Mesodermal cell (in vitro differentiated cells): Measurements from ENCODE around the gene OVOL2. TPM values are rescaled to one million over a fixed set of nuclear protein-coding genes. Genes with fewer than 3 reads are reported as not detected.
A peak's percentile ranks its signal among the peaks of the same experiment; 100 is the strongest.
"Not testable (repeated sequence)": the region's sequence is repeated elsewhere in the genome, so short reads cannot be mapped to it uniquely, and the experiment has no call there.

ENCODE experiments used
- H3K27ac ChIP-seq: 2 replicates; pipeline ENCODE4 v1.7.0; 2013; ENCODE audit warnings: mild to moderate bottlenecking, low read depth, low read length, moderate library complexity; ENCODE audit not compliant: severe bottlenecking
- H3K36me3 ChIP-seq: 2 replicates; pipeline ENCODE4 v1.7.1; 2013; ENCODE audit warnings: mild to moderate bottlenecking, low read length, moderate library complexity; ENCODE audit not compliant: control insufficient read depth, insufficient read depth
- H3K4me1 ChIP-seq: one replicate; pipeline ENCODE4 v1.7.1; 2013; ENCODE audit warnings: mild to moderate bottlenecking, low read length; ENCODE audit not compliant: insufficient read depth, control insufficient read depth, poor library complexity, severe bottlenecking
- H3K4me3 ChIP-seq: 2 replicates; pipeline ENCODE4 v1.7.0; 2013; ENCODE audit warnings: low read length, control low read depth, mild to moderate bottlenecking; ENCODE audit not compliant: insufficient read depth, poor library complexity, severe bottlenecking; ENCODE audit errors: extremely low read depth
- H3K9me3 ChIP-seq: 2 replicates; pipeline ENCODE4 v1.7.1; 2013; ENCODE audit warnings: mild to moderate bottlenecking, low read length, moderate library complexity; ENCODE audit not compliant: control insufficient read depth
- WGBS, 2 experiments: methylation state at CpG; one replicate each; pipeline ENCODE4 v1.1.5; 2013; ENCODE audit warnings: missing lambda C conversion rate in 2 of 2; ENCODE audit not compliant: insufficient coverage in 2 of 2; 5-methylcytosine and 5-hydroxymethylcytosine counted together
- polyA plus RNA-seq, 2 experiments: library from polyadenylated mRNA; stranded (reverse); fragments of 50-300 nt; gene quantifications; one replicate each; pipeline ENCODE4 v1.2.3, GENCODE V29; 2013

OVOL2 gene
- polyA plus RNA-seq (2013, experiment 1 of 2): not detected
- polyA plus RNA-seq (2013, experiment 2 of 2): not detected

GRCh38 chr20:18057101-18057993 lies at the start of gene OVOL2:
OVOL2 (minus strand) TSS chr20:18057916; CDS start chr20:18057634, 282 bp downstream.
- H3K4me1 ChIP-seq: peaks cover 11% of the 10 kb centered on the region
- WGBS, 2 experiments: 0 to 1% methylated on average over 31 to 45 of the region's 73 CpGs
- H3K9me3 ChIP-seq: no peaks in the 10 kb centered on the region
- H3K27ac ChIP-seq: no peak within 1 kb of the TSS
- H3K4me3 ChIP-seq: peak within 1 kb of the TSS; percentile 25
- H3K36me3 ChIP-seq: no peaks in the 10 kb centered on the region

GRCh38 chr20:18103497-18103896 lies 45.8 kb upstream of the OVOL2 start:
- H3K36me3 ChIP-seq: no peaks in the 10 kb centered on the region
- no peak overlapping the region for H3K27ac ChIP-seq
- H3K4me3 ChIP-seq: no peak overlapping the region
- H3K4me1 ChIP-seq: no peaks in the 10 kb centered on the region
- WGBS, 2 experiments: no CpG with 5 or more reads among the region's 1 CpG
- H3K9me3 ChIP-seq: peaks cover 4% of the 10 kb centered on the region

- Histone ChIP-seq H3K27ac (no peak overlapping the region), H3K4me1 (no peaks in the 10 kb centered on the region), H3K4me3 (no peak overlapping the region), H3K36me3 (no peaks in the 10 kb centered on the region), H3K9me3 (no peaks in the 10 kb centered on the region)
- WGBS, 2 experiments: 35 to 38% methylated on average over 6 of the region's 7 CpGs
These were observed 43.6 kb upstream of the OVOL2 start for GRCh38 chr20:18101125-18101810.

GRCh38 chr20:18100569-18100968 lies 42.9 kb upstream of the OVOL2 start:
- not testable (repeated sequence) for H3K36me3 ChIP-seq, H3K27ac ChIP-seq, H3K9me3 ChIP-seq, H3K4me1 ChIP-seq, H3K4me3 ChIP-seq
- WGBS, 2 experiments: 91 to 94% methylated on average over 11 of the region's 11 CpGs

- Histone ChIP-seq H3K27ac (no peak overlapping the region), H3K4me1 (no peaks in the 10 kb centered on the region), H3K36me3 (no peaks in the 10 kb centered on the region), H3K9me3 (no peaks in the 10 kb centered on the region), H3K4me3 (no peak overlapping the region)
- WGBS, 2 experiments: 71 to 78% methylated on average over 4 of the region's 5 CpGs
These were observed 36.5 kb upstream of the OVOL2 start for GRCh38 chr20:18094191-18094590.

- no peaks in the 10 kb centered on the region for H3K36me3 ChIP-seq
- H3K9me3 ChIP-seq: no peaks in the 10 kb centered on the region
- no peak overlapping the region for H3K27ac ChIP-seq
- no peak overlapping the region for H3K4me3 ChIP-seq
- WGBS, 2 experiments: 89 to 96% methylated on average over 8 to 10 of the region's 10 CpGs
- no peaks in the 10 kb centered on the region for H3K4me1 ChIP-seq
These were observed 35.7 kb upstream of the OVOL2 start for GRCh38 chr20:18093388-18093787.

GRCh38 chr20:18092890-18093289 lies 35.2 kb upstream of the OVOL2 start:
- WGBS, 2 experiments: 91 to 100% methylated on average over 3 to 8 of the region's 8 CpGs
- no peaks in the 10 kb centered on the region for H3K36me3 ChIP-seq

GRCh38 chr20:18091623-18092022 lies 33.9 kb upstream of the OVOL2 start:
- Histone ChIP-seq H3K27ac (no peak overlapping the region), H3K9me3 (no peaks in the 10 kb centered on the region), H3K4me3 (no peak overlapping the region), H3K36me3 (no peaks in the 10 kb centered on the region), H3K4me1 (no peaks in the 10 kb centered on the region)
- WGBS, 2 experiments: 89 to 100% methylated on average over 4 of the region's 7 CpGs

More at GRCh38 chr20:18092890-18093289, 35.2 kb upstream of the OVOL2 start:
- Histone ChIP-seq H3K9me3 (no peaks in the 10 kb centered on the region), H3K27ac (no peak overlapping the region), H3K4me3 (no peak overlapping the region), H3K4me1 (no peaks in the 10 kb centered on the region)

GRCh38 chr20:18090477-18090876 lies 32.8 kb upstream of the OVOL2 start:
- H3K4me3 ChIP-seq: no peak overlapping the region
- WGBS, 2 experiments: 92 to 94% methylated on average over 9 to 10 of the region's 10 CpGs
- H3K4me1 ChIP-seq: no peaks in the 10 kb centered on the region

GRCh38 chr20:18090044-18090443 lies 32.3 kb upstream of the OVOL2 start:
- Histone ChIP-seq H3K4me3 (no peak overlapping the region), H3K4me1 (no peaks in the 10 kb centered on the region), H3K9me3 (no peaks in the 10 kb centered on the region), H3K36me3 (no peaks in the 10 kb centered on the region), H3K27ac (no peak overlapping the region)
- 67 to 81% methylated on average over 1 to 3 of the region's 3 CpGs for WGBS, 2 experiments

More at GRCh38 chr20:18090477-18090876, 32.8 kb upstream of the OVOL2 start:
- H3K9me3 ChIP-seq: no peaks in the 10 kb centered on the region
- H3K36me3 ChIP-seq: no peaks in the 10 kb centered on the region
- H3K27ac ChIP-seq: no peak overlapping the region
